Cerebellar nuclear complex (tissue), 1 donor: Measurements from ENCODE around the gene PDCD1.
"Not testable (repeated sequence)": the region's sequence is repeated elsewhere in the genome, so short reads cannot be mapped to it uniquely, and the experiment has no call there.

Experiments
- DNase-seq, 2 experiments: peaks; one replicate each; lab custom pipeline; 2025; lab: John Stamatoyannopoulos, UW

Gene PDCD1

DNA sequence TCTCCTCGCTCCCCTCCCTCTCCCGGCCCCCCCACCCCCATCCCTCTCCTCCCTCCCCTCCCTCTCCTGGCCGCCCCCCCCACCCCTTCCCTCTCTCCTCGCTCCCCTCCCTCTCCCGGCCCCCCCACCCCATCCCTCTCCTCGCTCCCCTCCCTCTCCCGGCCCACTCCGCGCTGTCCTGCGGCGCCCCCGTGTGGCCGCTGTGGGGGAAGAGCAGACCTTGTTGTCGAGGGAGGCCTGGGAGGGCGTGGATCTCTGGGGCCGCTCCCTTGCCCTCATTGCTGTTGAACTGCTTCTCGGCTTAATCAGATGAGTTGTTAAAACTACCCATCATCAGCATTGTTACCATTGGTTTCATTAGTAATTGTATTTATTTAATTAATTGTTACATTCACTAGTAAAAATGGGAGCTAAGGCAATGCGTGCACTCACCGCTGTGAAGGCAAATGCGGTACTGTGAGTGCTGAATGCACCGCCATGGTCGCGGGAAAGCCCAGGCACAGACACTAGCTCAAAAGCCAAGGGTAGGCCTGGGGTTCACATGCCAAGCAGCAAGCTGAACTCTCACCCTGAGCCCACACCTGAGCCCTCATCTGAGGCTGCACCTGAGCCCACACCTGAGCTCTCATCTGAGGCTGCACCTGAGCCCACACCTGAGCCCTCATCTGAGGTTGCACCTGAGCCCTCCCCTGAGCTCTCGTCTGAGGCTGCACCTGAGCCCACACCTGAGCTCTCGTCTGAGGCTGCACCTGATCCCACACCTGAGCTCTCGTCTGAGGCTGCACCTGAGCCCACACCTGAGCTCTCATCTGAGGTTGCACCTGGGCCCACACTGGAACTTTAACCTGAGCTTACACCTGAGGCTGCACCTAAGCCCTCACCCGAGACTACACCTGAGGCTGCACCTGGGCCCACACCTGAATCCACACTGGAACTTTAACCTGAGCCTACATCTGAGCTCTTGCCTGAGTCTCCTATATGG lies 19.6 kb upstream of the PDCD1 start:
- peak in 1 of 2 experiments; percentile 24 for DNase-seq

DNA sequence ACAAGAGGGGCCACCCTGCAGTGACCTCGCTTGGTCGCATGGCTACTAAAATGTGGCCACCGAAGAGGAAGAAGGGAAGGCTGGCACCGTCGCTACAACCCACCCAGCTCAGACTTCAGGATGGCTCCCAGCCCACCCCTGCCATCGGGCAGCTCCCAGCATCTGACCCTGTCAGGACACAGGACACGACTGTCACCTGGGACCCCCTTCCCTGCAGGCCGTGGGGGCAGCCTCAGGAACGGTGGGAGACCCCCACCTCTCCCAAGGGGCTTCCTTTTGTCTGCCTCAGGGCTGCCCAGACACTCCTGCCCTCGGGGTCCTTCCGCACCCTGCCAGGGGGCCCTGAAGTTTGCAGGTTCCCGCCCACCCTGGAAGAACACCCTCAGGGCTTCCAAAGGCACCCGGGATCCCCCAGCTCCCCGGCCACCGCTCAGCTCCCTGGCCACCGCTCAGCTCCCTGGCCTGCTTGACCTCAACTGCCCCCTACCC lies 18.5 kb upstream of the PDCD1 start:
- no peak for DNase-seq

DNA sequence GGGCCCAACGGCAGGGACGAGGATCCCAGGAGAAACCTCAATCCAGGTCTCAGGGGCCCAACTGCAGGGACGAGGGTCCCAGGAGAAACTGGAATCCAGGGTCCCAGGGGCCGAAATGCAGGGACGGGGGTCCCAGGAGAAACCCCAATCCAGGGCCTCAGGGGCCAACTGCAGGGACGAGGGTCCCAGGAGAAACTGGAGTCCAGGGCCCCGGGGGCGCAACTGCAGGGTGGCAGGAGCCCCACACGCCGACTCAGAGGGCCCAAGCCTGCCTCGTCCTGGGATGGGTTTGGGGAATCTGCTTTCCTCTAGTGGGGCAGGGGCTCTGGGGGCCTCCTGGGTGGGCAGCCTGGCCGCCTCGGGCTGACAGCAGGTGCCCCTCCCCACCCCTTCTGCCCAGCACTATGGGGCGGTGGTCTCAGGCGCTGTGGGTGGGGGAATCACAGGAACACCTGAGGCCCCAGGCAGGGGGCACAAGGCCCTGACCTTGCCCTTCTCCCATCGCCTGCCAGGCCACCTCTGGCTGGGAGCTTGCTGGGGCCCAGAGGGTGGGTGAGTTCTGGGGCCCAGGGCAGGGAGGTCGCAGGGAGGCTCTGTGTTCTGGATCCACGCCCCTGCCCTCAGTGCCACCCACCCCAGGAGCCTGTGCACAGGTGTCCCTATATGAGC lies 18.0 kb upstream of the PDCD1 start:
- no peak for DNase-seq

DNA sequence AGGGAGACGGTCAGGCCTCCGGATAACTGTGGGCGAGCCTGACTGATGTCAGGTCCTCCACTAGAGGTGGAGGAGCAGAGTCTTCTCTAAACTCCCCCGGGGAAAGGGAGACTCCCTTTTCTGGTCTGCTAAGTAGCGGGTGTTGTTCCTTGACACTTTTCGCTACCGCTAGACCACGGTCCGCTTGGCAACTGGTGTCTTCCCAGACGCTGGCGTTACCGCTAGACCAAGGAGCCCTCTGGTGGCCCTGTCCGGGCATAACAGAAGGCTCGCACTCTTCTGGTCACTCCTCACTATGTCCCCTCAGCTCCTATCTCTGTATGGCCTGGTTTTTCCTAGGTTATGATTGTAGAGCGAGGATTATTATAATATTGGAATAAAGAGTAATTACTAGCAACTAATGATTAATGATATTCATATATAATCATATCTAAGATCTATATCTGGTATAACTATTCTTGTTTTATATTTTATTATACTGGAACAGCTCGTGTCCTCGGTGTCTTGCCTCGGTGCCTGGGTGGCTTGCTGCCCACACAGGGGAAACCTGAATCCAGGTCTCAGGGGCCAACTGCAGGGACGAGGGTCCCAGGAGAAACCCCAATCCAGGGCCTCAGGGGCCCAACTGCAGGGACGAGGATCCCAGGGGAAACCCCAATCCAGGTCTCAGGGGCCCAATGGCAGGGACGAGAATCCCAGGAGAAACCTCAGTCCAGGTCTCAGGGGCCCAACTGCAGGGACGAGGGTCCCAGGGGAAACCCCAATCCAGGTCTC lies 17.2 kb upstream of the PDCD1 start:
- DNase-seq, result not testable (repeated sequence)

DNA sequence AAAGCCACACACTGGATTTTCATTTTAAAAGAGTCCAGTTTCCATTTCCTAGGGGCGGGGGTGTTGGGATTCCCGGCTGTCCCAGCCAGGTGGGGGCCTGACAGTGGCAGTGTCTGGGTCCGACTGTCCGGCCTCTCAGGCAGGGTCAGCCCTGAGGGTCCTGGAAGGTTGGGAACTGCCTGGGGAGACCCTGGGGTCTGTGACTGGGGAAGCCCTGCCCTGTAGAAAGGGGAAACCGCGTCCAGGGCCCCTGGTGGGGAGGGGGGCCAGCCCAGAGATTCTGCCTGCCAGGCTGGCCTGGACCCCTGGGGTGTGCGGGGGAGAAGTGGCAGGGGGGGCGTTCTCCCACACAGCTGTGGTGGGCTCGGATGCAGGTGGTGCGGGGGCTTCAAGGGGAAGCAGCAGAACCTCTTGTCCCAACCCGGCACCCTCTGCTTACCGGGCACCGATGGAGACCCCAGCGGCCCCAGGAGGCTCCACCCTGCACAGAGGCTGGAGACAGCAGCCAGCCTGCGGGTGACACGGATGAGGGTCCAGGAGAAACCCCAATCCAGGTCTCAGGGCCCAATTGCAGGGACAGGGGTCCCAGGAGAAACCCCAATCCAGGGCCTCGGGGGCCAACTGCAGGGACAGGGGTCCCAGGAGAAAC lies 15.7 kb upstream of the PDCD1 start:
- DNase-seq, result no peak

DNA sequence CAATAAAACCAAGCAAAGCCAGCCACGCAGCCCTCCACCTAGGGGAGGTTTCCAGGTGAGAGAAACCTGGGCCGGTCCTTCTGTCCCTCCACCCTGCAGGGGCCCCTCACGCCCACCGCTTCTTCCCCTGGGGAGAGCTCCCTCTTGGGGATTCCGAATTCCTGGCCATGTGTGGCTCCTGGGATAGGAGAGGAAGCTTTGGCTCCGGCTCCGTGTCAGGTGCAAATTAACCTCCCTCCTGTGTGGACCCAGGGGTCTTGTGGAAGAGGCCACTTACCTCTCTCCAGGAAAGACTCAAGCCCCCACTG lies 15.1 kb upstream of the PDCD1 start:
- DNase-seq, result no peak

DNA sequence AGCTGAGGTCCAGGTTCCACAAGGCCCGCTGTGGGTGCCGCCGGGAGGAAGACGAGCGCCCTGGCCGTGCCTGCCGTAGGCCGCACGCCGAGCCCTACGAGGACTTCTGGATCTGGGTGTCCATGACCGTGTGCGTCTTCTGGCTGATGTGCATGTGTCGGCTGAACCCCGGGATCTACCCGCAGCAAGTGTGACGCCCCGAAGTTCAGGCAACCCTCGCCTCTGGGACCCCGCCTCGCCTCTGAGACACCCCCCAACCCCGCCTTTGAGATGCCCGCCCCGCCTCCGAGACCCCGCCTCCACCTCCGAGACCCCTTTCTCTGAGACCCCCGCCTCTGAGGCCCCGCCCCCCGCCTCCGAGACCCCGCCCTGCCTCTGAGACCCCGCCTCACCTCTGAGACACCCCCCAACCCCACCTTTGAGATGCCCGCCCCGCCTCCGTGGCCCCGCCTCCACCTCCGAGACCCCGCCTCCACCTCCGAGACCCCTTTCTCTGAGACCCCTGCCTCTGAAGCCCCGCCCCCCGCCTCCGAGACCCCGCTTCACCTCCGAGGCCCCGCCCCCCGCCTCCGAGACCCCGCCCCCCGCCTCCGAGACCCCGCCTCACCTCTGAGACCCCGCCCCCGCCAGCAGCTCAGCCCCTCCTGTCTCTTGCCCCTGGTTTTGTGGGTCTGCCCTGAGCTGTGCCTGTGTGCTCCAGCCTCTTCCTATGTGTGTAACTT lies 14.5 kb upstream of the PDCD1 start:
- no peak for DNase-seq

DNA sequence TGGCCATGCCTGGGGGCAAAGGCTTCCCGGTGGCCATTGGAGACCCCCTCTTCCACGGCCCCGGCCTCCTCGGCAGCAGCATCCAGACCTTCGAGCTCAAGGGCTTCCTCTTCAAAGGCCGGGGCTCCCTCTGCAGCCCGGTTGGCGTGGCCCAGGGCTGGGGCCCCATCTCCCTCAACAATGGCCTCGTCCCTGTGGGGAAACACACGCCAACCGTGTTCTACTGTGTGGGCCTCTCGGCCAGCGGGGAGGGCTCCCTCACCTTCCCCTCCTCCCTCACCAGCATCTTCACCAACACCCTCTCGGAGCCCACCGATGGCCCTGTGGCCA lies 13.6 kb upstream of the PDCD1 start:
- DNase-seq, result no peak

DNA sequence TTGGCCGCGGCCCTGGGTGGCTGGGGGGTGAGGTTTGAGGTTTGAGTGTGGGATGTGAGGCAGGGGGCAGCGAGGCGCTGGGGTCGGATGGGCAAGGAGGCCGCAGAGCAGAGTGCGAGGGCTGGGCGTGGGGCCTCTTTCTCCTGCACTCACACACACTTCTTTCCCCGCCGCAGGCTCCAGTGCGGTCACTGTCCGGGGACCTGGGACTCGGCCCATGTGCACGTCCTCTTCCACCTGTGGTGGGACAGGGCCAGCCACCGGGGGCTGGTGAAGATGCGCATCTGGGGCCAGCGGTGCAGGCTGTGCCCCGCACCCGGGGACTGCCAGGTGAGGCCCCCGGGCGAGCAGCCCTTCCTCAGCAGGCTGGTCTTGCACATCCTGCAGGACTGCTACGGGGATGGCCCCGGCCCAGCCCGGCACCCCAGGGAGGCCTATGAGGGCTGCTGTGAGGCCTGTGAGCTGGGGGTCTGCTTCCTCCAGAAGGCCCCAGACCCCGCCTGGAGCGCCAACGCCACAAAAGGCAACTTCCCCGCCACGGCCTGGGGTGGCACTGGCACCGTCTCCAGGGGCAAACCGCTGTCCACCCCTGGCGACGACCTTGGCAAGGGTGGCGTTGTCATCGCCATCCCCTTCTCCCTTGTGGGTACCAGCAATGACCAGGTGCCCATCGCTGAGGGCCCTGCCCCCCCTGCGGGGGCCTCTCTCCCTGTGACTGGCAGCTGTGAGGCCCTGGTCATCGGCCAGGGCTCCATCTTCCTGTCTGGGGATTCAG lies 13.0 kb upstream of the PDCD1 start:
- no peak for DNase-seq

DNA sequence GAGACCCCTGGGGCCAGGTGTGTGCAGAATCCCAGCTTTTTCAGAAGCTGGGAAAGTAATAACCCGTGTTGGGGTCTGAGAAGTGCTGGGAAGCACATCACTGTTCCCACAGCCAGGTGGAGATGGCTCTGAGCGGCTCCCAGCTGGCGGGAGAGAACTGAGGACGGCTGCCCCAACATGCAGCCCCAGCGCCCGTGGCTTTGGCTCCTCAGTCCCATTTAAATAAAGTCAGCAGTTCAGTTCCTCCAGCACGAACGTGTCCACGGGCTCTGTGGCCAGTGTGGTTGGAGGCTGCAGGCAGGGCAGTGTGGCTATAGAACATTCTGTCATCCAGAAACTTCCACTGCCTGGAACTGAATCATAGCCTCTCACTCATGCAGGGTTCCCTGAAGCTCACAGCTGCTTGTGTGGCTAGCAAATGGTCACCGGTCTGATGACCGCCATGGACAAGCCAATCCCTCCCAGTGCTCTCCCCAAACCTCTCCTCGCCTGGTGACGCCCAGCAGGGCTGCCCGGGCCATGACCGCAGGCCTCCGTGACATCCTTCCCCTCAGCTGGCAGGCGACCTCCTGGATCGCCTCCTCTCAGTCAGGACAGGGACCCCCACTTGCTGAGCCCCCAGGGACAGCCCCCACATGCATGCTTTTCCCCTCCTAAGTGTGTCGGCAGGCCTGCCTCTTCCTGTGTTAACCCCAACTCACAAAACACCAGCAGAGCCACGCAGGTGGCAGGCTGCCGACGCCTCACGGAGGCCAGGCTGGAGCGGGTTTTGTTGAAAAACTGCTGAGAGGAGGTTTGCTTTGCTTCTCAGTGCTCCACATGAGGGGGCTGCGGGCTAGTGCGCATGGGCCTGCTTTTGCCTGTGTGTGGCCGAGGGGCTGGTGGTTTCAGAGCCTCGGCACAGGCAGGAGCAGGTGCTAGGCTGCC lies 12.2 kb upstream of the PDCD1 start:
- no peak for DNase-seq

DNA sequence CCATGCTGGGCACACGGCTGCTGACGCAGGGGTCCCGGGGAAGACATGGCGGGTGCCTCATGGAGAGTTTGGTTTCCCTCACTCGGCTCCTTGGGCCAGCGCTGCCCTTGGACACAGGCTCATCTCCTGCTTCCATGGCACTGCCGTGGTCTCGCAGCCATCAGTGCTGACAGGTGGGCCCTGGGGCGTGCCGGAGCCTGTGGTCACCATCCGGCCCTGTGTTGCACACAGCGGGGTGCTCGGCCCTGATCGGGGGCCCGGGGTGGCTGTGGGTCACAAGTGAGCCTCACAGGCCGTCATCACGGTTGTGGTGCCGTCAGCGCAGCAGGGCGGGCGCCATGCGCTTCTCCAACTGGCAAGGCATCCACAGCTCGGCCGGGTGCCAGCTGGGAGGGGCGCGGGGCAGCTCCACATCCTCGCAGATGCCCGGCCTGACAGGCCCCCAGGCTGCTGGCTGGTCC lies 11.4 kb upstream of the PDCD1 start:
- DNase-seq, result no peak

DNA sequence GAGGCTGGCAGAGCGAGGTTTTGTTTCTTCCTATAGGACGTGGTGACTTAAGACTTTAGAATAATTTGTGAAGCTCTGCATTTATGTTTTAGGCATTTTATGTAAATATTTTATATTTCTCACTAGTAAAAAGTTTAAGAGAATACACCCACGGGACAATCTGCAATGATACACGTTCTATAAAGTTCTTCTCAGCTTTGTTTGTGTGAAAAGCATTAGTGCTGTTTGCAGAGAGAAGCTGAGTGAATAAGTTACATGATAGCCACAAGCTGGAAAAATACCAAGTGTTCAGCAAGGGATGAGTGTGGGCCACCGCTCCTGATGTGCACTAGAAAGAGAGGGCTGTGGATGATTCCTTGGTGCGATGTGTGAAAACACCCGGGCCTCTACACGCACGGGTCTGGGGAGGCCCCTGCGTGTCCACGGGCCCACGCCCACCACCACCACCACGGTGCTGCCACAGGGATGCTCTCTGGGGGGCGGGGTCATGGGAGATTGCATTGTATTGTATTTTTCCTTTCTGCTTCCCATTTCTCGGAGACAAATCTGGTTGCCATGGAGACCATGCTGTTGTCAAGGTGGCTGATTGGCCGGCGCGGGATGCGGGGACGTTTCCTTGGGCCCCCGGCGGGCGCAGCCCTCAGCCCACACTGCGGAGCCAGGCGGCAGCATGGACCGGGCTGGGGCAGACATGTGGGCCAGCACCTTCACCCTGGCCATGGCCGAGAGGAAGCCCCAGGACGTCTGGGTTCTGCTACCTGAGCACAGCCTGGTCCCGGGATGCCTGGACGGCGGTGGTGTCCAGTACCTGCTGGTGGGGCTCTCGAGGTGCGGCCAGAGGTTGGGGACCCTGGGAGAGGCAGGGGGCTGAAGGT lies 10.6 kb upstream of the PDCD1 start, which contains the start of gene RTP5:
RTP5 (plus strand) TSS at position 643 of the 875 bp plus-strand sequence; CDS start at position 671, 28 bp downstream.
- DNase-seq, result no peak

DNA sequence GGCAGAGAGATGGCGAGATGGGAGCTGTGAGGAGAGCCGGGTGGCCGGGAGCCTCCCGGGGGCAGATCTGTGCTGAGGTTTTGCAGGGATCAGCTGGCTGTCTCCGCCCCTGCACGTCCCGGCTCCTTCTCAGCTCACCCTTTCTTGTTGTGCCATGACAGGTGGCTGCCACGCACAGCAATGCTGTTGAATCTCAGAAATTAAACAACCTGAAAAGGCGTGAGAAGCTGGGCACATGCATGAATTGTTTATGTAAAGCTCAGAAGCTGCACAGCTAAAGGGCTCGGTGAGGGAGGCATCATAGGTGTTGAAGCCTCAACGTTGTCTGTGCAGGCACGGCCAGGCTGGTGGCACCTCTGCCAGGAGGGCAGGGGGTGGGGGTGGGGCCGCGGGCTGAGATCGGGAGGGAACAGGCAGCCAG lies 10.0 kb upstream of the PDCD1 start:
- no peak for DNase-seq

DNA sequence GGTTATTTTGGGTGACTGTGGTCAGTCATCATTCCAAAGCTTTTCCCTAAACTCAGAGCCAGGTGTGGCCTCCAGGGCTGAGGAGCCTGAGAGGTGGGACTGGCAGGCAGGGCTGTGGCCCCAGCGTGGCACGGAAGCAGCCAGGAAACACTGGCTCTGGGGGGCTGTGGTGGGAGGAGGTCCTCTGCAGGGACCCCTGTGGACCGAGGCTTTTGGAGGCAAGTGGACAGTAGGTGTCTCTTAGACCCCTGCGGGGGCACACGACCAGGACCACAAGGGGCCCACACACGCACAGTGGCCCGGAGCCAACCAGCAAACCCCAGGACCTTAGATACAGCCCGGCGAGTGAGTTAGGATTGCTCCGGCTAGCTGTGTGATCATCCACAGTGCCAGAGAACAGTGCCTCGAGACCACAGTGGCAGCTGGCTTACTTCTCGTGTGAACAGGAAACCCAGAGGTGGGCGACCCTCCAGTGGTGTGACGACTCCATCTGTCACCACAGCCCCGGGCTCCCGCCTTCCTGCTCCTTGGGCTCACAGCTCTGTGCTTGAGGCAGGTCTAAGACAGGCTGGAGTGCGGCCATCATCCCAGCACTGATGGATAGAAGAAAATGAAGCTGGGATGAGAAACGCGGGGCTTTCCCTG lies 9.2 kb upstream of the PDCD1 start:
- DNase-seq, result no peak

DNA sequence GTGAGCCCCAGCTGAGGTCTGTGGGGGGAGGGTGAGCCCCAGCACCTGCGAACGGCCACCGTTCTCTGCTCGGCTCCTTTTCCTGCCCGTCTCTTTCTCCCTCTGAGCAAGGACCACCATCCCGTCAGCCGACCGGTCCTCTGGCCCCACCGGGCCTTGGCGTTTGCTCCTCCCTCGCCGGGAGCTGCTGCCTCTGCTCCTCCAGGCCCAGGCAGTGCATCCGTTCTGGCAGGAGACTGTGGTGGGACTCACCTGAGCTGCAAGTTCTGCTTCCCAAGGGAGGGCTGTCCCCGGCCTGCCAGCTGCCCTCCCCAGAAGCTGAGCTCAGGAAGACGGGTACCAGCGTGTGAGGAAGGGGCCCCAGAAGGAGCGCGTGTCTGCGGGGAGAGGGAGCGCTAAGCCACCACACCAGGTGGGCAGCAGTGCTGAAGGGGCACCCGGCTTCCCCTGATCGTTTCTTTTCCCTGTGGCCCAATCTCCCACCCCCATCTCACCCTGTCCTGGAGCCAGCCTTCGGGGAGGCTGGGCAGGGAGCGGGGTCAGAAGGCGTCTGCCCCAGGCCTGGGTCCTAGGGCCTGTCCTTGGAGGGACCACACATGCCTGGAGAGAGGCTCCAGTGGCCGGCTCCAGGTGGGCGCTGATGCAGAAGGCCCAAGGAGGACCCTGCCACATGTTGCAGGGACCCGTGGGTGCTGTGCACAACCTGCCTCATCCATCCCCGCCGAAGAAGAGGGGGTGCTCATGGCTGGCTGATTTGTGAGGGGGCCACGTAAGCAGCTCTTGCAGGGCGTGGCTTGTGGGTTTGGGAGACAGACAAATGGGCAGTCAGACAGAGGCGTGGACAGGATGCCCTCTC lies 8.3 kb upstream of the PDCD1 start:
- DNase-seq, result no peak

DNA sequence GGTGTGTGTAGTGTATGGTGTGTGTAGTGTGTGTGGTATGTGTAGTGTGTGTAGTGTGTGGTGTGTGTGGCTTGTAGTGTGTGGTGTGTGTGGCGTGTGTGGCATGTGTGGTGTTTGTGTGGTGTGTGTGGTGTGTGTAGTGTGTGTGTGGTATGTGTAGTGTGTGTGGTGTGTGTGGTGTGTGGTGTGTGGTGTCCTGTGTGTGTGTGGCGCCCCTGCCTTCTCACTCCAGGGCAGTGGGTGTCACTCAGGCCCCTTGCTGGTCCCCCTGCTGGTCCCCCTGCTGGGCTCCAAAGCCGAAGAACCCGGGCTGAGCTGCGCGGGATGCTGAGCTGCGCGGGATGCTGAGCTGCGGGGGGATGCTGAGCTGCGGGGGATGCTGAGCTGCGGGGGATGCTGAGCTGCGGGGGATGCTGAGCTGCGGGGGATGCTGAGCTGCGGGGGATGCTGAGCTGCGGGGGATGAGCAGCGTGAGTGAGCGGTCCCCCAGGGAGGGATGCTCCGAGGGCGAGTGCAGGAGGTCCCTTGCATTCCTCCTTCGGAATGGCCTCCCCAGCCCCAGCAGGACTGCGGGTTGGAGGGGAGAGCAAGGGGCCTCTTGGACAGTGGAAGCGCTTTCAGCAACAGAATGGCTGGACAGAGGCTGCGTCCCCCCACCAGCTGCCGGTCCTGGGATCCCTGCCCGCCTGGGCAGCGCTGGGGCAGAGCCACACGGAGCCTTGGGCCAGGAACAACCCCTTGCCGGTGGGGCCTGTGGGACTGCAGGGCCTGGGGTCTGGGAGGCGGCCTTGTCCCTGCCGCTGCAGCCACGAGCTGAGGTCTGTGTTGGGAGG lies 7.5 kb upstream of the PDCD1 start:
- no peak for DNase-seq
